H1 (cell line): ENCODE measurements around the gene STIM1.

Experiments
- CEBPB ChIP-seq: IDR thresholded peaks from 2 replicates; pipeline ENCODE4 v1.6.1; 2012; ENCODE audit warnings: low read depth, low read length
- CTCF ChIP-seq, 3 experiments: IDR thresholded peaks; 1 replicate in 2 of 3; 2 replicates in 1 of 3; pipeline versions ENCODE4 v1.5.1 to v1.6.1; 2011; ENCODE audit warnings: low read length in 3 of 3, mild to moderate bottlenecking in 3 of 3, inconsistent platforms in 2 of 3, low read depth in 1 of 3, moderate library complexity in 1 of 3; ENCODE audit not compliant: insufficient read depth in 1 of 3; ENCODE audit errors: control extremely low read depth in 1 of 3
- EGR1 ChIP-seq: IDR thresholded peaks from 2 replicates; pipeline ENCODE4 v1.6.1; 2011; ENCODE audit warnings: low read depth, low read length, borderline replicate concordance
- EP300 ChIP-seq, 2 experiments: IDR thresholded peaks; 1 replicate in 1 of 2; 2 replicates in 1 of 2; pipeline ENCODE4 v1.6.1; 2011 to 2012; ENCODE audit warnings: low read depth in 2 of 2, low read length in 2 of 2, mild to moderate bottlenecking in 2 of 2, borderline replicate concordance in 1 of 2, inconsistent platforms in 1 of 2, moderate library complexity in 1 of 2
- EZH2 ChIP-seq: fragments of 200-600 bp; sonication (generic); IDR thresholded peaks from 2 replicates; pipeline ENCODE4 v1.7.1; 2012; ENCODE audit warnings: low read depth, mild to moderate bottlenecking, moderate library complexity, low read length, inconsistent platforms; ENCODE audit not compliant: severe bottlenecking
- GABPA ChIP-seq: IDR thresholded peaks from 2 replicates; pipeline ENCODE4 v1.6.1; 2011; ENCODE audit warnings: mild to moderate bottlenecking, low read length, moderate library complexity, borderline replicate concordance; ENCODE audit not compliant: insufficient read depth
- KDM1A ChIP-seq: fragments of 200-600, 300-600 bp; sonication (generic); IDR thresholded peaks from 2 replicates; pipeline ENCODE4 v1.7.1; 2016; ENCODE audit warnings: mild to moderate bottlenecking, low read length, borderline replicate concordance
- NANOG ChIP-seq: IDR thresholded peaks from 2 replicates; pipeline ENCODE4 v1.6.1; 2011; ENCODE audit warnings: low read length, low read depth, mild to moderate bottlenecking, inconsistent platforms; ENCODE audit not compliant: insufficient read depth, poor library complexity, severe bottlenecking
- NRF1 ChIP-seq: IDR thresholded peaks from 2 replicates; pipeline ENCODE4 v1.6.1; 2011; ENCODE audit warnings: mild to moderate bottlenecking, low read depth, low read length, improper control_type of control experiment
- POLR2A ChIP-seq, 2 experiments: IDR thresholded peaks; 1 replicate in 1 of 2; 2 replicates in 1 of 2; pipeline ENCODE4 v1.6.1; 2011; ENCODE audit warnings: low read depth in 2 of 2, low read length in 2 of 2, mild to moderate bottlenecking in 2 of 2; ENCODE audit errors: control extremely low read depth in 1 of 2
- RNF2 ChIP-seq: fragments of 200-900, 300-1000 bp; sonication (generic); IDR thresholded peaks from 2 replicates; pipeline ENCODE4 v1.7.1; 2016; ENCODE audit warnings: borderline replicate concordance, low read depth, mild to moderate bottlenecking, antibody characterized with exemption, low read length; ENCODE audit not compliant: poor library complexity, severe bottlenecking; ENCODE audit errors: missing control alignments
- TEAD4 ChIP-seq: IDR thresholded peaks from 2 replicates; pipeline ENCODE4 v1.6.1; 2012; ENCODE audit warnings: low read depth, low read length, inconsistent platforms, mixed read lengths

GRCh38 chr11:3947061-3947460 is 91.6 kb downstream of the STIM1 start:
- TF ChIP-seq POLR2A (IDR thresholded peaks at IDR 0.05; ENCODE audit: control extremely low read depth in 1 of 2, low read depth in 2 of 2, low read length in 2 of 2) (no peak), CTCF (IDR thresholded peaks at IDR 0.05; ENCODE audit: control extremely low read depth in 1 of 3, insufficient read depth in 1 of 3, low read depth in 1 of 3, low read length in 3 of 3) (no peak), GABPA (no peak), TEAD4 (no peak), EGR1 (no peak), EP300 (IDR thresholded peaks at IDR 0.05; ENCODE audit: borderline replicate concordance in 1 of 2, low read depth in 2 of 2, low read length in 2 of 2) (no peak), CEBPB (no peak), KDM1A (no peak), NRF1 (no peak), EZH2 (no peak), NANOG (no peak), RNF2 (no peak)
